HG02610 (cell line): ENCODE results near the gene NTRK1.

Source experiments
- ATAC-seq: cut with Tn5 transposase; IDR thresholded peaks from one replicate; pipeline ENCODE4 v1.9.1; 2021; ENCODE audit warnings: mild to moderate bottlenecking, moderate library complexity; ENCODE audit not compliant: unreplicated experiment

NTRK1 gene

GRCh38 chr1:156854634-156855033 is 6.0 kb upstream of the NTRK1 start:
- no peak for ATAC-seq

GRCh38 chr1:156856282-156856785 is 4.3 kb upstream of the NTRK1 start:
- no peak for ATAC-seq

- ATAC-seq, result no peak
Measured at GRCh38 chr1:156857532-156857931, 3.1 kb upstream of the NTRK1 start.

GRCh38 chr1:156858555-156858956 is 2.1 kb upstream of the NTRK1 start:
- ATAC-seq, result no peak

- ATAC-seq, result no peak
Measured at GRCh38 chr1:156858959-156859522, 1.6 kb upstream of the NTRK1 start, which contains the start of gene INSRR. Gene INSRR, minus strand, starts transcription at chr1:156859117. Its CDS starts 496 bp downstream, at chr1:156858621.

- ATAC-seq, result no peak
Measured at GRCh38 chr1:156859523-156860112, 1.0 kb upstream of the NTRK1 start.

- ATAC-seq, result no peak
Measured at GRCh38 chr1:156860113-156860627, 495 bp upstream of the NTRK1 start.

GRCh38 chr1:156862584-156862983 is 1.9 kb downstream of the NTRK1 start:
- ATAC-seq, result no peak

GRCh38 chr1:156862997-156863599 is 2.4 kb downstream of the NTRK1 start:
- no peak for ATAC-seq

- no peak for ATAC-seq
Measured at GRCh38 chr1:156863631-156864030, 3.0 kb downstream of the NTRK1 start.

- ATAC-seq, result no peak
Measured at GRCh38 chr1:156864796-156865195, 4.1 kb downstream of the NTRK1 start.

- ATAC-seq, result no peak
Measured at GRCh38 chr1:156865258-156865657, 4.6 kb downstream of the NTRK1 start.

GRCh38 chr1:156865865-156866248 is 5.2 kb downstream of the NTRK1 start:
- ATAC-seq, result no peak

- no peak for ATAC-seq
Measured at GRCh38 chr1:156866249-156866909, 5.7 kb downstream of the NTRK1 start.

- ATAC-seq, result no peak
Measured at GRCh38 chr1:156868341-156868740, 7.7 kb downstream of the NTRK1 start.

GRCh38 chr1:156869455-156869854 is 8.8 kb downstream of the NTRK1 start:
- ATAC-seq, result no peak

GRCh38 chr1:156873659-156874058 is 13.0 kb downstream of the NTRK1 start:
- no peak for ATAC-seq

- no peak for ATAC-seq
Measured at GRCh38 chr1:156874142-156874541, 13.5 kb downstream of the NTRK1 start.

GRCh38 chr1:156874572-156875340 is 14.1 kb downstream of the NTRK1 start:
- ATAC-seq, result no peak

- ATAC-seq, result no peak
Measured at GRCh38 chr1:156875341-156875615, 14.6 kb downstream of the NTRK1 start.

- no peak for ATAC-seq
Measured at GRCh38 chr1:156876281-156876680, 15.6 kb downstream of the NTRK1 start.
